GM21786 (cell line): ENCODE data around the gene PACRG.
"Not testable (repeated sequence)": the region's sequence is repeated elsewhere in the genome, so short reads cannot be mapped to it uniquely, and the experiment has no call there.

Source experiments
- ATAC-seq: cut with Tn5 transposase; IDR thresholded peaks from one replicate; pipeline ENCODE4 v1.9.1; 2021; ENCODE audit not compliant: unreplicated experiment

Gene PACRG

GRCh38 chr6:162922563-162923166, 194.9 kb downstream of the PACRG start:
- no peak for ATAC-seq

GRCh38 chr6:162934844-162935243, 207.1 kb downstream of the PACRG start:
- ATAC-seq = no peak

- ATAC-seq = no peak
These were observed 212.7 kb downstream of the PACRG start for GRCh38 chr6:162940426-162940825.

GRCh38 chr6:162941128-162941527, 213.4 kb downstream of the PACRG start:
- ATAC-seq = no peak

- no peak for ATAC-seq
These were observed 215.1 kb downstream of the PACRG start for GRCh38 chr6:162942866-162943265.

- no peak for ATAC-seq
These were observed 215.6 kb downstream of the PACRG start for GRCh38 chr6:162943369-162943768.

GRCh38 chr6:162951164-162951743, 223.5 kb downstream of the PACRG start:
- no peak for ATAC-seq

GRCh38 chr6:162952423-162952822, 224.6 kb downstream of the PACRG start:
- ATAC-seq = no peak

GRCh38 chr6:162957062-162957461, 229.3 kb downstream of the PACRG start:
- no peak for ATAC-seq

GRCh38 chr6:162960679-162961457, 233.1 kb downstream of the PACRG start:
- ATAC-seq = no peak

- ATAC-seq = no peak
These were observed 234.3 kb downstream of the PACRG start for GRCh38 chr6:162962093-162962492.

- no peak for ATAC-seq
These were observed 236.1 kb downstream of the PACRG start for GRCh38 chr6:162963861-162964260.

- no peak for ATAC-seq
These were observed 236.8 kb downstream of the PACRG start for GRCh38 chr6:162964488-162965140.

GRCh38 chr6:162965366-162965765, 237.6 kb downstream of the PACRG start:
- no peak for ATAC-seq

- ATAC-seq = no peak
These were observed 242.5 kb downstream of the PACRG start for GRCh38 chr6:162970246-162970645.

- ATAC-seq = no peak
These were observed 243.6 kb downstream of the PACRG start for GRCh38 chr6:162971356-162971755.

GRCh38 chr6:162973151-162973872, 245.5 kb downstream of the PACRG start:
- ATAC-seq = no peak

- ATAC-seq = no peak
These were observed 246.2 kb downstream of the PACRG start for GRCh38 chr6:162973980-162974379.

GRCh38 chr6:162974685-162975084, 246.9 kb downstream of the PACRG start:
- ATAC-seq = no peak

- no peak for ATAC-seq
These were observed 248.4 kb downstream of the PACRG start for GRCh38 chr6:162976141-162976540.

- ATAC-seq = not testable (repeated sequence)
These were observed 255.5 kb downstream of the PACRG start for GRCh38 chr6:162983234-162983633.
